GM18517 (cell line): ENCODE measurements around the gene OR51B2.
"Not testable (repeated sequence)": the region's sequence is repeated elsewhere in the genome, so short reads cannot be mapped to it uniquely, and the experiment has no call there.

Experiments used
- ATAC-seq: cut with Tn5 transposase; IDR thresholded peaks from one replicate; pipeline ENCODE4 v1.9.1; 2021; ENCODE audit warnings: mild to moderate bottlenecking, moderate library complexity; ENCODE audit not compliant: unreplicated experiment

Gene OR51B2, protein sequence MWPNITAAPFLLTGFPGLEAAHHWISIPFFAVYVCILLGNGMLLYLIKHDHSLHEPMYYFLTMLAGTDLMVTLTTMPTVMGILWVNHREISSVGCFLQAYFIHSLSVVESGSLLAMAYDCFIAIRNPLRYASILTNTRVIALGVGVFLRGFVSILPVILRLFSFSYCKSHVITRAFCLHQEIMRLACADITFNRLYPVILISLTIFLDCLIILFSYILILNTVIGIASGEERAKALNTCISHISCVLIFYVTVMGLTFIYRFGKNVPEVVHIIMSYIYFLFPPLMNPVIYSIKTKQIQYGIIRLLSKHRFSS

DNA sequence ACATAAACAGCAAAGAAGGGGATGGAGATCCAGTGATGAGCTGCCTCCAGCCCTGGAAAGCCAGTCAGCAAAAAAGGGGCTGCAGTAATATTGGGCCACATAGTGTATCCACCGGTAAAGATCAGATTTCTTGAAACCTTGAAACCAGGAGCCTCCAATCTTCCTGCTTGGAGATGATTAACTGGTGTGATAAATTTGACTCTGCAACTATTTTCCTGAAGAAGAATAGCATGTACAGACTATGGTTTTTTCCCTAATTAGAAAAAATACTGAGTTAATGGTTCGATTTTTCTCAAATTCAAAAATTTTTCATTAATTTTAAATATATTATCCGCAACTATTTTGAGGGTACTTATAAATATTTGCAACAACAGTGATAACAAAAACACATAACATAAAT lies at the start of gene OR51B2:
OR51B2 (minus strand) TSS at position 101 of the 400 bp plus-strand sequence; CDS start at position 101, 0 bp downstream.
- ATAC-seq, result no peak

GRCh38 chr11:5369789-5370188 lies 45.7 kb upstream of the OR51B2 start:
- no peak for ATAC-seq

DNA sequence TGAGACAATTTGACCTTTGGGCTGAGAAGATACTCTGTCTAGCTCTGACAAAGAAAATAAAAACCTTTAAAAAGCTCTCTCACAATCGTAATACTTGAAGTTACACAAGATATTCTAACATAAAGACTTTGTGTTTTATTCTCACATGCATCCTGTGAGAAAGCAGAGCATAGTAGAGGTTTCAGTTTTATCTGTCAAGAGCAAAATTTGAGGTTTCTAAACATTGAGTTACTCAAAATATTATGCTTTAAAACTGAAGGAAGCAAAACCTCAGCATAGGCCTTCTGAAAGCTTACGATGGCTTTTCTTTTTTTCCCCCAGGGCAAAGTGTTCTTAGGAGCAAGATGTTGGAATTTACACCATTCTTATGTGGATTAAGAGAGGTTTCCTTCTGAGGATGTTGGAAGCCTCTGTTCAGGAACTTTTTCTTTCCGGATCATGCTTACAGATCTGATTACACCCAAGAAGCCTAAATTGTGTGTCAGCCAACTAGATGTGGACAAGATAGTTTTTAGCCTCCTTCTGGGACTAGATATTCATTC lies 44.5 kb upstream of the OR51B2 start:
- peak; percentile 42 for ATAC-seq

GRCh38 chr11:5367448-5368074 lies 43.5 kb upstream of the OR51B2 start:
- no peak for ATAC-seq

GRCh38 chr11:5366856-5367255 lies 42.8 kb upstream of the OR51B2 start:
- no peak for ATAC-seq

GRCh38 chr11:5366365-5366764 lies 42.3 kb upstream of the OR51B2 start:
- ATAC-seq, result not testable (repeated sequence)

DNA sequence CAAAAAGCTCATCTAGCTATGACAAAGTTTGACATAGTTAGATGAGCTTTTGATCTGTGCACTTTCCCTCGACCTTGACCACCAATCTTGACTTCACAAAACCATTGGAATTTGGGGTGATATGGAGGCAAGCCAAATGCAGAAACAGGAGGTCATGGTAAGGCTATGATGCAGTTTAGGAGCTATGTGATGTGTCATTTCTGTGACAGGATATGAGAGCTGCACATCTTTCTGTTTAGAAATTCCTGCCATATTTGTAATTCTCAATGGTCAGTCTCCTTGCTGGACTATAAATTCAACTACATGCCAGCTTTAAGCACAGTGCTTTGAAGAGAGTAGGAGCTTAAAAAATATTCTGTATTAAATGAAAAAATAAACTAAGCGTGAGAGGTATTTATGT lies 40.1 kb upstream of the OR51B2 start:
- no peak for ATAC-seq

DNA sequence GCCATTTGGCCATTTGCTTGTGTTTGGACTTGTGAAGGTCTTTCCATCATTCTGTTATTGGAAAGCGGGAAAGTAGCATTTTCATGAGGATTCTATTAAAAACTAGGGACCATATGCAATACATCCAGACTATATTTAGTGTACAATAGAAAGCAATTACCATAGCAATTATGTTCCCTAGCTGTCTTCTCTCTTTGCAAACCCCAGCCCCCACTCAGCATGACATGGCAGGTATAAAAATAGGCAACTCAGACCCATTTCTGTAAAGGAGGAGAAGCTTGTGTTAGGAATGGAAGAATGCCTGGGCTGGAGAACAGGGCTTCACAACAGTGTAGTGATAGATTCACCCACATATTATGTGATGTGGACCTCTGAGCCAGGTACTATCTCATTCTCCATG lies 39.6 kb upstream of the OR51B2 start:
- no peak for ATAC-seq

DNA sequence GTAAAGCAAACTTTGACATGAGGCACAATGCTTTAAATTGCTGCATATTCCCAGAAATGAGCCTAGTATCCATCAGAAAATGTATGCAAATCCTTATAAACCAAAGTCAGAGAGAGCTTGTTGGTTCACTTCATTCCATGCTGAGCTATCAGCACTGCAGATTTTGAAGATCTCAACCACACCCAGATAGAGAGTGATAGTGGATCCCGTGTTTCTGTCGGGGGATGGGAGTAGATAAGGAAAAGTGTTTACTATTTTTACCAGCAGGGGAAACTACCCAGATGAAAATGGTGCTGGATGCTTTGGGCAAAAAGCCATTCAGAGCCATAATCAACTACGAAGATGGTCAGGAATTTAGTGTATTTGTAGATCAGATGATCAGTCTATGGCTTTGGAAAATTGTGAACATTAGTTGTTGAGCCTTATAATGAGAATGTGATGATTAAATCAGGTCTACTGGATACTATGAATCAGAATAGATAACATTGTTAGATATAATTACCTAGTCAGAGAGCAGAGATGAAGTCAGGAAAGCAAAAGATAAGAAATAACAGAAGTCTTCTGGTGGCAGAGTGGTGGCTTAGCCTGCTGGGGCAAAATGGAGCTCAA lies 38.0 kb upstream of the OR51B2 start:
- no peak for ATAC-seq

DNA sequence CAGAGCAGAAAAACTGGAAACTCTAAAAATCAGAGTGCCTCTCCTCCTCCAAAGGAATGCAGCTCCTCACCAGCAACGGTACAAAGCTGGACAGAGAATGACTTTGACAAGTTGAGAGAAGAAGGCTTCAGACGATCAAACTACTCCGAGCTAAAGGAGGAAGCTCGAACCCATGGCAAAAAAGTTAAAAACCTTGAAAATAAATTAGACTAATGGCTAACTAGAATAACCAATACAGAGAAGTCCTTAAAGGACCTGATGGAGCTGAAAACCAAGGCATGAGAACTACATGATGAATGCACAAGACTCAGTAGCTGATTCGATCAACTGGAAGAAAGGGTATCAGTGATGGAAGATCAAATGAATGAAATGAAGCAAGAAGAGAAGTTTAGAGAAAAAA lies 31.9 kb upstream of the OR51B2 start:
- ATAC-seq, result not testable (repeated sequence)

- ATAC-seq, result no peak
These were observed 27.1 kb upstream of the OR51B2 start, which contains the start of gene OR51B6 for GRCh38 chr11:5351208-5351607. OR51B6 (plus strand) TSS chr11:5351508; CDS start chr11:5351508, 0 bp downstream.

- no peak for ATAC-seq
These were observed 25.5 kb upstream of the OR51B2 start for GRCh38 chr11:5349550-5349949.

DNA sequence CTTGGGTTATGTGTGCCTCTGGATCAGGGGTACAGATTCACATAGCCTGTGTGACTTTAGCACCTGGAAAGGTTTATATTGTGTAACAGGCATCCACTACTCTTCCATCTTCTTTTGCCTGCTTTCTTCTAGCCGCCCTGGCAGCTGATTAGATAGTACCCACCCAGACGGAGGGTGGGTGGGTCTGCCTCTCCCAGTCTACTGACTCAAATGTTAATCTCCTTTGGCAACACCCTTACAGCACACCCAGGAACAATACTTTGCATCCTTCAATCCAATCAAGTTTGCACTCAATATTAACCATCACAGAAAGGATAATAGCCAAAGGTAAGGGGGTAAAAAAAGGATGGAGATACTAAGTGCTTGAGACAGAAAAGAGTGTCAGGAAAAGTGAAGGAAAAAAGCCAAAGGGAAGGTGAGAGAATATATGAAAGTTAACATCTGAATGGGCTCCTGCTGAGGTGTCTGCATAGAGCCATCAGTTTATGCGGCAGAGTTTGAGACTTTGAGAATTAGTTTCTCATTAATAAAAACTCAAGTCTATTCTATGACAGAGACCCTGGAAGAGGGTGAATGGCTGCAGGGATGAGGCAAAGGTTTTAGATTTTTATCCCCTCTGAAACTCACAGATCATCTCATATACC lies 24.6 kb upstream of the OR51B2 start:
- no peak for ATAC-seq

DNA sequence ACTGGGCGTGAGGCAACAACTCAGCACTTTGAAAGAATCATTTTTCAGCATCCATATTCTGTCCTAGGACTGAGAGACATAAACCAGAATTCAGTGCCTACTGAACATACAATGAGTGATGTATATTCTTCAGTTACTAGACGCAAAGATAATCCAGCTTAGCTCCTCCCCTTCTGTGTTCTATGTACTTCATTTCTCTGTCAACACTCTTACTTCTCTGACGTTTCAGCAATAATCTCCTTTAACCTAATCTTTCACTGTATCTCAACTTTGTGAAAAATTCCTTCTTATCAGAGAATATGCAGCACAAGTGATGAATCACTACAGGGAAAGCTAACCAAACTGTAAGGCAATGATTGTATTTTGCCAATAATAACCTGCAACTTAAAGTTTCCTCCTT lies 21.7 kb upstream of the OR51B2 start:
- no peak for ATAC-seq

- ATAC-seq, result no peak
These were observed 19.6 kb upstream of the OR51B2 start, which contains the start of gene OR51B5 for GRCh38 chr11:5343474-5344335. OR51B5 (minus strand) TSS chr11:5343524; CDS start chr11:5343524, 0 bp downstream.

- ATAC-seq, result peak; percentile 77
These were observed 15.8 kb upstream of the OR51B2 start for GRCh38 chr11:5339771-5340322.

DNA sequence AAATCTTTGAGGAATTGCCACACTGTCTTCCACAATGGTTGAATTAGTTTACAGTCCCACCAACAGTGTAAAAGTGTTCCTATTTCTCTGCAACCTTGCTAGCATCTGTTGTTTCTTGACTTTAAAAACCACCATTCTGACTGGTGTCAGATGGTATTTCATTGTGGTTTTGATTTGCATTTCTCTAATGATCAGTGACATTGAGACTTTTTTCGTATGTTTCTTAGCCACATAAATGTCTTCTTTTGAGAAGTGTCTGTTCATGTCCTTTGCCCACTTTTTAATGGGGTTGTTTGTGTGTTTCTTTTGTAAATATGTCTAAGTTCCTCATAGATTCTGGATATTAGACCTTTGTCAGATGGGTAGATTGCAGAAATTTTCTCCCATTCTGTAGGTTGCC lies 13.2 kb upstream of the OR51B2 start:
- ATAC-seq, result not testable (repeated sequence)

GRCh38 chr11:5336331-5336730 lies 12.2 kb upstream of the OR51B2 start:
- no peak for ATAC-seq

GRCh38 chr11:5335170-5335569 lies 11.1 kb upstream of the OR51B2 start:
- no peak for ATAC-seq

DNA sequence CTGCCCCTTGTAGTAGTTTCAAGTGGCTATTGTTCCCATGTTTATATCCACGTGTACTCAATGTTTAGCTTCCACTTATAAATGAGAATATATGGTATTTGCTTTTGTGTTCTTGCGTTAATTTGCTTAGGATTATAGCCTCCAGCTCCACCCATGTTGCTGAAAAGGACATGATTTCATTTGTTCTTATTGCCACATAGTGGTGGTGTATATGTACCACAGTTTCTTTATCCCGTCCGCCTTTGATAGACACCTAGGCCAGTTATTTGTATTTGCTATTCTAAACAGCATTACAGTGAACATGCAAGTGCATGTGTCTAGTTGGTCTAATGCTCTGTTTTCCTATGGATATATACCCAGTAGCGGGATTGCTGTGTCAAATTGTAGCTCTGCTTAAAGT lies 6.8 kb downstream of the OR51B2 start:
- ATAC-seq, result no peak
